K562 (cell line): ENCODE results near the gene PHLDB3. TPM values are rescaled to one million over a fixed set of nuclear protein-coding genes. Genes with fewer than 3 reads are reported as not detected.

Experiments used
- ATAC-seq: fragments of 200-7000 bp; cut with Tn5 transposase; 3 replicates; pipeline ENCODE4 v1.9.1; 2020; ENCODE audit warnings: moderate library complexity
- BruUV-seq: library from RNA; stranded (reverse); fragments of 400-500 nt; replicated peaks from 2 replicates; lab custom pipeline; 2021; lab: Mats Ljungman, UMichigan
- CTCF ChIA-PET: fragments of 300-600 bp; formaldehyde crosslinking; extraction: SDS; loops from one replicate; lab custom pipeline; 2021; ENCODE audit warnings: low intra/inter-chr PET ratio; lab: Yijun Ruan, JAX
- POLR2A ChIA-PET: fragments of 300-600, 350-650 bp; sonication (Branson Sonifier 250); formaldehyde crosslinking; extraction: SDS; loops from one replicate; lab custom pipeline; 2021; ENCODE audit warnings: antibody characterized with exemption, inconsistent platforms; lab: Yijun Ruan, JAX
- DNase-seq, 4 experiments: peaks; one replicate each; pipeline versions ENCODE4 v3.0.0 to v3.0.0-alpha.2; 2011 to 2018; ENCODE audit warnings: low spot score in 3 of 4, mixed read lengths in 3 of 4; ENCODE audit errors: extremely low read depth in 1 of 4
- FAIRE-seq: peaks from 2 replicates; lab custom pipeline; 2011; peaks lifted over from hg19 to GRCh38; lab: Jason Lieb, UNC
- H2AFZ ChIP-seq: 2 replicates; pipeline ENCODE4 v1.6.0; 2011; ENCODE audit warnings: low read depth, low read length, control low read depth, inconsistent platforms
- H3K27ac ChIP-seq: fragments of 200-600 bp; 3 replicates; pipeline ENCODE4 v1.8.0; 2011; ENCODE audit warnings: low read depth, mild to moderate bottlenecking, control low read depth, inconsistent platforms, low read length, moderate library complexity, mixed read lengths; ENCODE audit errors: extremely low read depth
- H3K27me3 ChIP-seq, 2 experiments: fragments of 300-600 bp in 1 of 2; 2 replicates in 1 of 2; 3 replicates in 1 of 2; pipeline versions ENCODE4 v1.6.0 to v1.8.0; 2011; ENCODE audit warnings: inconsistent platforms in 2 of 2, low read length in 2 of 2, mild to moderate bottlenecking in 1 of 2, mixed read lengths in 1 of 2, moderate library complexity in 1 of 2; ENCODE audit not compliant: control insufficient read depth in 2 of 2, insufficient read depth in 2 of 2
- H3K36me3 ChIP-seq: fragments of 300-600 bp; 3 replicates; pipeline ENCODE4 v1.8.0; 2011; ENCODE audit warnings: mild to moderate bottlenecking, low read length, inconsistent platforms; ENCODE audit not compliant: control insufficient read depth, insufficient read depth
- H3K4me1 ChIP-seq, 2 experiments: fragments of 200-600 bp in 1 of 2; replicated peaks in 1 of 2; 2 replicates in 1 of 2; 3 replicates in 1 of 2; pipeline versions ENCODE4 v1.5.1 to v1.8.0; 2011; ENCODE audit warnings: inconsistent platforms in 2 of 2, low read length in 2 of 2, mild to moderate bottlenecking in 1 of 2, mixed read lengths in 1 of 2, moderate library complexity in 1 of 2; ENCODE audit not compliant: control insufficient read depth in 2 of 2, insufficient read depth in 2 of 2
- H3K4me2 ChIP-seq: 2 replicates; pipeline ENCODE4 v1.6.1; 2011; ENCODE audit warnings: low read length, control low read depth, inconsistent platforms, mixed read lengths; ENCODE audit not compliant: insufficient read depth
- H3K4me3 ChIP-seq: fragments of 200-600 bp; sonication (generic), shearing (Covaris generic); 2 replicates; pipeline ENCODE4 v1.5.1; 2016; ENCODE audit warnings: control low read depth, inconsistent platforms
- H3K79me2 ChIP-seq: fragments of 200-600 bp; 3 replicates; pipeline ENCODE4 v1.8.0; 2011; ENCODE audit warnings: low read length, inconsistent platforms; ENCODE audit not compliant: control insufficient read depth, insufficient read depth
- H3K9ac ChIP-seq, 2 experiments: 2 replicates each; pipeline versions ENCODE4 v1.6.0 to v1.6.1; 2011; ENCODE audit warnings: low read depth in 2 of 2, low read length in 2 of 2, control low read depth in 1 of 2, inconsistent platforms in 1 of 2, mild to moderate bottlenecking in 1 of 2, mixed read lengths in 1 of 2; ENCODE audit not compliant: insufficient read depth in 1 of 2
- H3K9me1 ChIP-seq: one replicate; pipeline ENCODE4 v1.6.0; 2011; ENCODE audit warnings: inconsistent platforms, mild to moderate bottlenecking, low read length, moderate library complexity; ENCODE audit not compliant: control insufficient read depth, insufficient read depth
- H3K9me3 ChIP-seq: replicated peaks from 2 replicates; pipeline ENCODE4 v1.5.1; 2011; ENCODE audit warnings: low read depth, low read length, inconsistent platforms; ENCODE audit not compliant: control insufficient read depth, insufficient read depth
- H4K20me1 ChIP-seq: replicated peaks from 2 replicates; pipeline ENCODE4 v1.6.1; 2011; ENCODE audit warnings: low read length, inconsistent platforms, mixed read lengths; ENCODE audit not compliant: control insufficient read depth, insufficient read depth
- CTBP1 ChIP-seq: fragments of 450-650 bp; IDR thresholded peaks from 2 replicates; pipeline ENCODE4 v1.6.1; 2016; ENCODE audit warnings: borderline replicate concordance
- EHMT2 ChIP-seq: fragments of 450-650 bp; IDR thresholded peaks from 2 replicates; pipeline ENCODE4 v1.6.1; 2018; ENCODE audit warnings: antibody characterized with exemption
- ELK3 ChIP-seq: fragments of 450-650 bp; formaldehyde crosslinking; IDR thresholded peaks from 2 replicates; pipeline ENCODE4 v1.4.0; 2020; ENCODE audit warnings: mild to moderate bottlenecking
- JUN ChIP-seq, 2 experiments: sonication (generic) in 1 of 2; formaldehyde crosslinking in 1 of 2; IDR thresholded peaks; 2 replicates each; pipeline versions ENCODE4 v1.6.1 to v1.8.0; 2012 to 2022; ENCODE audit warnings: borderline replicate concordance in 2 of 2, mild to moderate bottlenecking in 2 of 2, improper control_type of control experiment in 1 of 2, low read depth in 1 of 2, low read length in 1 of 2, missing genetic modification reagents in 1 of 2
- LARP7 ChIP-seq: fragments of 450-650 bp; IDR thresholded peaks from 2 replicates; pipeline ENCODE4 v1.6.1; 2016
- NUFIP1 ChIP-seq: fragments of 450-650 bp; IDR thresholded peaks from 2 replicates; pipeline ENCODE4 v1.6.1; 2018; ENCODE audit not compliant: partially characterized antibody
- TFAP4 ChIP-seq: sonication (generic); formaldehyde crosslinking; IDR thresholded peaks from 2 replicates; pipeline ENCODE4 v1.8.0; 2022; ENCODE audit warnings: missing genetic modification reagents, mild to moderate bottlenecking, moderate library complexity, borderline replicate concordance
- ZNF609 ChIP-seq: sonication (generic); formaldehyde crosslinking; IDR thresholded peaks from 2 replicates; pipeline ENCODE4 v1.8.1; 2023; ENCODE audit warnings: missing genetic modification reagents, mild to moderate bottlenecking, borderline replicate concordance
- WGBS: fragments of 100-300 bp; shearing (Covaris generic); methylation state at CpG from one replicate; pipeline ENCODE4 v1.1.6; 2016; ENCODE audit warnings: low coverage, mixed read lengths; ENCODE audit not compliant: insufficient coverage; ENCODE audit errors: missing lambda C conversion rate; 5-methylcytosine and 5-hydroxymethylcytosine counted together
- in situ Hi-C: fragments of 300-500 bp; cut with MboI; formaldehyde crosslinking; loops from 4 replicates; pipeline ENCODE4 v1.15.0; 2018; ENCODE audit warnings: inconsistent platforms, mixed read lengths
- intact Hi-C: fragments of 100-400 bp; cut with micrococcal nuclease; formaldehyde crosslinking; loops from 2 replicates; pipeline ENCODE4 v1.14.2; 2022
- polyA plus RNA-seq, 8 experiments: library from polyadenylated mRNA; depleted of rRNA in 4 of 8; stranded (reverse) in 5 of 8; unstranded in 3 of 8; fragments of >200 nt; fragmentation: Nextera tagmentation in 2 of 8; fragmentation: Illumina TruSeq in 1 of 8; extraction: Ambion mirVana in 2 of 8; extraction: Trizol in 1 of 8; gene quantifications; 2 replicates each; pipeline versions ENCODE4 v1.2.1 to v1.2.3, GENCODE V29; 2011 to 2014; ENCODE audit warnings: inconsistent platforms in 1 of 8, missing spikeins in 1 of 8
- total RNA-seq, 7 experiments: library from RNA; depleted of rRNA in 6 of 7; stranded (reverse); fragments of >200 nt in 6 of 7; fragmentation: Illumina TruSeq in 2 of 7; extraction: Trizol in 2 of 7; gene quantifications; 2 replicates each; pipeline versions ENCODE4 v1.2.1 to v1.2.3, GENCODE V29; 2011 to 2021; ENCODE audit warnings: low replicate concordance in 1 of 7
- TF ChIP-seq, protein P1 (sequence below): fragments of 200-800 bp; sonication (Bioruptor generic); IDR thresholded peaks from 2 replicates; pipeline ENCODE4 v1.6.1; 2017; ENCODE audit warnings: missing genetic modification characterization, missing compliant biosample characterization

The PHLDB3 gene
- total and polyA plus RNA-seq, 9 of the 15 experiments (the other 6 are each of a cell fraction or from before 2014, with no cell fraction given) = 0.04 to 23.5 (median 3.9) TPM

GRCh38 chr19:43463381-43464133 lies 41.0 kb downstream of the PHLDB3 start:
- under 1% methylated on average over 48 of the region's 57 CpGs for WGBS
- Histone ChIP-seq H3K36me3 (no peaks in the 10 kb centered on the region), H3K9me1 (no peaks in the 10 kb centered on the region), H4K20me1 (no peaks in the 10 kb centered on the region), H3K4me2 (peak overlapping the region; percentile 94), H3K9ac (peak overlapping the region; percentile 37 to 92; a peak in 3 of 4 replicates), H3K9me3 (no peaks in the 10 kb centered on the region), H3K4me3 (peak overlapping the region; percentile 67), H3K4me1 (peaks cover 19 to 27% of the 10 kb centered on the region in 2 experiments), H3K79me2 (no peaks in the 10 kb centered on the region), H3K27ac (peak overlapping the region; percentile 44; the same call in 1 of the 3 replicates), H3K27me3 (peaks cover 17 to 18% of the 10 kb centered on the region in 2 experiments; a peak in 4 of 5 replicates), H2AFZ (peak overlapping the region; percentile 98)
- ATAC-seq (peak; percentile 96), FAIRE-seq (peak; percentile 97), DNase-seq (peak; percentile 96 to 99 (median 99))
- intact Hi-C loops (loop anchor here (5.0 kb wide), 1 partner anchor 39 kb away; the partner anchor contains the start of gene PHLDB3), in situ Hi-C loops (no loop called here)
- no TSS peak for BruUV-seq
- ChIA-PET CTCF (interaction anchor here (0.5 to 0.9 kb wide), 3 partner anchors 54 to 1308 kb away, joined by 3 to 4 read pairs (median 4); no protein-coding TSS in a partner anchor), POLR2A (interaction anchor here (0.8 to 2.1 kb wide), 6 partner anchors 9 to 162 kb away, joined by 3 to 20 read pairs (median 6); no protein-coding TSS in a partner anchor)
- no peak for TF ChIP-seq ZNF609 (CRISPR knock-in tag)
- no peak for TF ChIP-seq JUN (IDR thresholded peaks at IDR 0.05; ENCODE audit: borderline replicate concordance, low read depth, low read length)
- no peak for TF ChIP-seq JUN (CRISPR knock-in tag; IDR thresholded peaks at IDR 0.05; ENCODE audit: borderline replicate concordance)
- TF ChIP-seq LARP7 = no peak
- no peak for TF ChIP-seq ELK3 (CRISPR knock-in tag)
- TF ChIP-seq NUFIP1 = no peak
- TF ChIP-seq TFAP4 (CRISPR knock-in tag) = peak; percentile 58; the same call in 1 of the 2 replicates
- no peak for TF ChIP-seq EHMT2
- 0 out of 2 replicates have a peak, but pooled peaks have one; percentile 9 for TF ChIP-seq CTBP1
- TF ChIP-seq, protein P1, sequence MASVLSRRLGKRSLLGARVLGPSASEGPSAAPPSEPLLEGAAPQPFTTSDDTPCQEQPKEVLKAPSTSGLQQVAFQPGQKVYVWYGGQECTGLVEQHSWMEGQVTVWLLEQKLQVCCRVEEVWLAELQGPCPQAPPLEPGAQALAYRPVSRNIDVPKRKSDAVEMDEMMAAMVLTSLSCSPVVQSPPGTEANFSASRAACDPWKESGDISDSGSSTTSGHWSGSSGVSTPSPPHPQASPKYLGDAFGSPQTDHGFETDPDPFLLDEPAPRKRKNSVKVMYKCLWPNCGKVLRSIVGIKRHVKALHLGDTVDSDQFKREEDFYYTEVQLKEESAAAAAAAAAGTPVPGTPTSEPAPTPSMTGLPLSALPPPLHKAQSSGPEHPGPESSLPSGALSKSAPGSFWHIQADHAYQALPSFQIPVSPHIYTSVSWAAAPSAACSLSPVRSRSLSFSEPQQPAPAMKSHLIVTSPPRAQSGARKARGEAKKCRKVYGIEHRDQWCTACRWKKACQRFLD (CRISPR knock-in tag) = no peak
